GM13976 (cell line): ENCODE measurements around the gene CA6.
"Not testable (repeated sequence)": the region's sequence is repeated elsewhere in the genome, so short reads cannot be mapped to it uniquely, and the experiment has no call there.

ENCODE experiments used
- DNase-seq: peaks from one replicate; pipeline ENCODE4 v3.0.0; 2012; ENCODE audit warnings: low spot score
- in situ Hi-C: fragments of 300-500 bp; cut with MboI; formaldehyde crosslinking; loops from one replicate; pipeline ENCODE4 v1.12.0; 2022; ENCODE audit warnings: low sequenced_read_pairs, mixed read lengths, inconsistent platforms; ENCODE audit not compliant: unreplicated experiment
- TF ChIP-seq, protein P1 (sequence below): IDR thresholded peaks from 2 replicates; pipeline ENCODE4 v1.5.1; 2012; ENCODE audit warnings: borderline replicate concordance, mild to moderate bottlenecking; ENCODE audit not compliant: insufficient read depth; ENCODE audit errors: extremely low read depth, missing control alignments, control extremely low read depth

CA6 gene

DNA sequence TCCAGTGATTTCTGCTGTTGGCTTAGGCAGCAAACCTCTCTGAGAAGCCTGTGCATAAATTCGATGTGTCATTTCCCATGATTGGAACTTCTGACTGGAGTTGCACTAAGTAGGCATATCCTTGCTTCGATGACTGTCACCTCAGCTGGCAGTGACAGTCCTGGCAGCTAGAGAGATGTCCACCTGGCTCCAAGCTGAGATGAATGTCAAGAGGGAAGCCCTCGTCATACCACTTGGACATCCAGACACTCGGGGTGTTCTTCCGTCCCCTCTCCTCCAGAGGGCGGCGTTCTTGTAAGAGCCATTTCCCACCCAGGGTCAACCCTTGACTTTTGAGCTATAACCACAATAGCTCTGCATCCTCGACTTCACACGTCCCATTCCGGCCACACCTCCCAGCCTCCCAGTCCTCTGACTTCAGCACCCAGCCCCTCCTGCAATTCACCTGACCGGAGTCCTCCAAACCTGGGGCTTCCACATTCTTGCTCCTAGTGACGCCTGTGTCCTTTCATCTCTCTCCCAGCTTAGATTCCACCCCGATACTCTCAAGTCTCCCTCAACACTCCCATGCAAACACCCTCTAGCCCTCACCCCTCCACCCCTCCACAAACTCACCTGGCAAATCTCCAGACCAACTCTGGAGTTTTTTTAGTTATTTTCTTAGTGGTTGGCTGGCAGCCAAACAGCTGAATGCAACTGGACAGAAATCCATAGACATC lies 17.3 kb downstream of the CA6 start:
- in situ Hi-C loops: no loop called here
- peak; percentile 80 for DNase-seq
- TF ChIP-seq, protein P1, sequence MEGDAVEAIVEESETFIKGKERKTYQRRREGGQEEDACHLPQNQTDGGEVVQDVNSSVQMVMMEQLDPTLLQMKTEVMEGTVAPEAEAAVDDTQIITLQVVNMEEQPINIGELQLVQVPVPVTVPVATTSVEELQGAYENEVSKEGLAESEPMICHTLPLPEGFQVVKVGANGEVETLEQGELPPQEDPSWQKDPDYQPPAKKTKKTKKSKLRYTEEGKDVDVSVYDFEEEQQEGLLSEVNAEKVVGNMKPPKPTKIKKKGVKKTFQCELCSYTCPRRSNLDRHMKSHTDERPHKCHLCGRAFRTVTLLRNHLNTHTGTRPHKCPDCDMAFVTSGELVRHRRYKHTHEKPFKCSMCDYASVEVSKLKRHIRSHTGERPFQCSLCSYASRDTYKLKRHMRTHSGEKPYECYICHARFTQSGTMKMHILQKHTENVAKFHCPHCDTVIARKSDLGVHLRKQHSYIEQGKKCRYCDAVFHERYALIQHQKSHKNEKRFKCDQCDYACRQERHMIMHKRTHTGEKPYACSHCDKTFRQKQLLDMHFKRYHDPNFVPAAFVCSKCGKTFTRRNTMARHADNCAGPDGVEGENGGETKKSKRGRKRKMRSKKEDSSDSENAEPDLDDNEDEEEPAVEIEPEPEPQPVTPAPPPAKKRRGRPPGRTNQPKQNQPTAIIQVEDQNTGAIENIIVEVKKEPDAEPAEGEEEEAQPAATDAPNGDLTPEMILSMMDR: peak; percentile 47

DNA sequence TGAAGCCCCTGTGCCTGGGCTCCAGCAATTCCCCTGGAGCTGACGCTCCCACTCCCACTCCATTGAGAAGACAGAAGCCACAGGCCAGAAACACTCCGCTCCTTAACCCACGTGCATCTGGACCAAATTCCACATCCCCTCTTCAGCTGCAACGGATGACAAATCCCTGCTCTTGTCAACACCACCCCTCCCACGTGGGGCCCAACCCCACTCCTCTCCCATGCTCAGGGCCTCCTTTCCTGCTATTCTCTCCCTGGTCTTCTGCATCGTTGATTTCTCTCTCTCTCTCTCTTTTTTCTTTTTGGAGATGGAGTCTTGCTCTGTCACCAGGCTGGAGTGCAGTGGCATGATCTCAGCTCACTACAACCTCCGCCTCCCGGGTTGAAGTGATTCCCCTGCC lies 18.3 kb downstream of the CA6 start:
- TF ChIP-seq, protein P1: no peak
- in situ Hi-C loops: no loop called here
- DNase-seq: no peak

DNA sequence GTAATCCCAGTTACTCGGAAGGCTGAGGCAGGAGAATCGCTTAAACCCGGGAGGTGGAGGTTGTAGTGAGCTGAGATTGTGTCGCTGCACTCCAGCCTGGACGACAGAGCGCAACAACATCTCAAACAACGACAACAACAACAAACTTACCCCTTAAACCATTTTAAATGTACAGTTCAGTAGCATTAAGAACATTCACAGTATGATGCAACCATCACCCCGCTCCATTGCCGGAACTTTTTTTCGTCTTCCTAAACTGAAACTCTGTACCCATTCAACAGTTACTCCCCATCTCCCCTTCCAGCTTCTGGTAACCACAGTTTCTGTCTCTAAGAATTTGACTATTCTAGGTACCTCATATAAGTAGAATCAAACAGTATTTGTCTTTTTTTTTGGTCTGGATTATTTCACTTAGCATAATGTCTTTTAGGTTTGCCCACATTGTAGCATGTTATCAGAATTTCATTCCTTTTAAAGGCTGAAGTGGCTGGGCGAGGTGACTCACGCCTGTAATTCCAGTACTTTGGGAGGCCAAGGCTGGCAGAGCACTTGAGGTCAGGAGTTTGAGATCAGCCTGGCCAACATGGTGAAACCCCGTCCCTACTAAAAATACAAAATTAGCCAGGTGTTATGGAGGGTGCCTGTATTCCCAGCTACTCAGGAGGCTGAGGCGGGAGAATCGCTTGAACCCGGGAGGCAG lies 19.6 kb downstream of the CA6 start:
- DNase-seq: no peak
- TF ChIP-seq, protein P1: no peak
- in situ Hi-C loops: no loop called here

DNA sequence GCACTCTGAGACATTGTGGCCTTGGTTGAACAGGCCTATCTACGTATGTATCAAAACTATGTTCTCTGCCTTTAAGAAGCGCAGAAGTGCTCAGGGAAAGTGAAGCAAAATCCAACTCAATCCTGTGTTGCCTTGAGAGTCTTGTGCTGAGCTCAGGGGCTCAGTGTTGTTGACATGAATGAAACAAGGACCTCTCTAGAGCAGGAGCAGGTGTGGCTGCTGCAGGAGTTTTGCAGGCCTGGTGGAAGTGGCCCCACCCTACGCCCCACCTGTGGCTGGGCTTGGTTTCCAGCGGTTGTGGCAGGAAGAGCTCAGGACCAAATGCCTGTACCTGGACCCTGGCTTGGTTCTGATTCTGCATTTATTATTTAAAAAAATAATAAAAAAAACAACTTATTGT lies 20.9 kb downstream of the CA6 start:
- TF ChIP-seq, protein P1: no peak
- in situ Hi-C loops: no loop called here
- no peak for DNase-seq

DNA sequence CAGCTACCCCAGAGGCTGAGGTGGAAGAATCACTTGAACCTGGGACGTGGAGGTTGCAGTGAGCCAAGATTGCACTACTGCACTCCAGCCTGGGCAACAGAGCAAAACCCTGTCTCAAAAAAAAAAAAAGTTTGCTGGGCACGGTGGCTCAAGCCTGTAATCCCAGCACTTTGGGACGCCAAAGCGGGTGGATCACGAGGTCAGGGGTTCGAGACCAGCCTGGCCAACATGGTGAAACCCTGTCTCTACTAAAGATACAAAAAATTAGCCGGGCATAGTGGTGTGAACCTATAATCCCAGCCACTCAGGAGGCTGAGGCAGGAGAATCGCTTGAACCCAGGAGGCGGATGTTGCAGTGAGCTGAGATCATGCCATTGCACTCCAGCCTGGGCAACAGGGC lies 23.2 kb downstream of the CA6 start:
- in situ Hi-C loops, DNase-seq: not testable (repeated sequence)

DNA sequence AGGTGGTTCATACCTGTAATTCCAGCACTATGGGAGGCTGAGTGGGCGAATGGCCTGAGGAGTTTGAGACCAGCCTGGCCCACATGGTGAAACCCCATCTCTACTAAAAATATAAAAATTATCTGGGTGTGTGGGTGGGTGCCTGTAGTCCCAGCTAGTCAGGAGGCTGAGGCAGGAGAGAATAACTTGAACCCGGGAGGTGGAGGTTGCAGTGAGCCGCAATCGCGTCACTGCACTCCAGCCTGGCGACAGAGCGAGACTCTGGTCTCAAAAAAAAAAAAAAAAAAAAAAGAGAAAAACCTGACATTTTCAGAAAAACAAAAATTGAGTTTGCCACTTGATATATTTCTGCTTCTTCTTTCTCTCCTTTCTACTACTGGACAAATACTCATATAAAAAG lies 24.3 kb downstream of the CA6 start:
- in situ Hi-C loops: no loop called here

More for the DNA sequence above, 24.3 kb downstream of the CA6 start:
- no peak for DNase-seq
- TF ChIP-seq, protein P1: no peak
